Upper lobe of right lung (tissue), 1 donor: ENCODE results near the gene SLC10A7. TPM values are rescaled to one million over a fixed set of nuclear protein-coding genes. Genes with fewer than 3 reads are reported as not detected.
A peak's percentile ranks its signal among the peaks of the same experiment; 100 is the strongest.

Experiments
- ATAC-seq: fragments of 200-7000 bp; cut with Tn5 transposase; one replicate; pipeline ENCODE4 v1.9.1; 2020; ENCODE audit warnings: mild to moderate bottlenecking, moderate library complexity
- DNase-seq: peaks from one replicate; pipeline ENCODE4 v3.0.0-alpha.2; 2020
- H3K27ac ChIP-seq: fragments of 200-600 bp; one replicate; pipeline ENCODE4 v1.8.0; 2022
- H3K27me3 ChIP-seq: fragments of 200-600 bp; one replicate; pipeline ENCODE4 v1.8.0; 2022; ENCODE audit warnings: mild to moderate bottlenecking
- H3K36me3 ChIP-seq: fragments of 200-600 bp; one replicate; pipeline ENCODE4 v1.8.0; 2022
- H3K4me1 ChIP-seq: fragments of 200-600 bp; one replicate; pipeline ENCODE4 v1.8.0; 2022
- H3K4me3 ChIP-seq: fragments of 200-600 bp; one replicate; pipeline ENCODE4 v1.8.0; 2022; ENCODE audit warnings: mild to moderate bottlenecking
- H3K9me3 ChIP-seq: fragments of 200-600 bp; one replicate; pipeline ENCODE4 v1.8.0; 2022
- CTCF ChIP-seq: fragments of 200-600 bp; IDR thresholded peaks from one replicate; pipeline ENCODE4 v1.8.0; 2022; ENCODE audit warnings: antibody characterized with exemption
- intact Hi-C: fragments of 100-400 bp; cut with DNase I; formaldehyde crosslinking; loops from one replicate; pipeline ENCODE4 v1.11.0; 2022
- total RNA-seq: library from RNA; stranded (reverse); fragmentation: NEBNext Ultra II Directional; extraction: Animal tissue kit (Norgen Biotek cat#: 25700); gene quantifications from one replicate; pipeline ENCODE4 v1.2.1, GENCODE V29; 2021
- donor health status: DM: no; HTN: yes; CAD: no; lungs with severe emphysema.

SLC10A7 gene
- total RNA-seq, 1 donor from 2014 or later: 19.3 TPM

GRCh38 chr4:146236216-146236615 lies 285.5 kb downstream of the SLC10A7 start:
- Histone ChIP-seq H3K9me3 (no peaks in the 10 kb centered on the region), H3K4me1 (peaks cover 3% of the 10 kb centered on the region), H3K4me3 (no peak overlapping the region), H3K36me3 (no peaks in the 10 kb centered on the region), H3K27me3 (no peaks in the 10 kb centered on the region), H3K27ac (no peak overlapping the region)
- ATAC-seq (no peak), DNase-seq (no peak)
- TF ChIP-seq CTCF: no peak
- intact Hi-C loops: no loop called here

- peak overlapping the region; percentile 49 for H3K27ac ChIP-seq
- H3K4me3 ChIP-seq: no peak overlapping the region
- no peaks in the 10 kb centered on the region for H3K27me3 ChIP-seq
- no peak for TF ChIP-seq CTCF
- no peaks in the 10 kb centered on the region for H3K4me1 ChIP-seq
- DNase-seq: no peak
- H3K36me3 ChIP-seq: no peaks in the 10 kb centered on the region
- H3K9me3 ChIP-seq: no peaks in the 10 kb centered on the region
- intact Hi-C loops: no loop called here
- peak; percentile 80 for ATAC-seq
Measured at GRCh38 chr4:146235654-146236177, 286.0 kb downstream of the SLC10A7 start.

GRCh38 chr4:146232131-146232722 lies 289.5 kb downstream of the SLC10A7 start:
- no peak for DNase-seq
- H3K9me3 ChIP-seq: no peaks in the 10 kb centered on the region
- H3K27ac ChIP-seq: no peak overlapping the region
- no peaks in the 10 kb centered on the region for H3K27me3 ChIP-seq
- no peaks in the 10 kb centered on the region for H3K4me1 ChIP-seq
- intact Hi-C loops: no loop called here
- no peak overlapping the region for H3K4me3 ChIP-seq
- no peaks in the 10 kb centered on the region for H3K36me3 ChIP-seq
- no peak for TF ChIP-seq CTCF
- peak; percentile 32 for ATAC-seq

- DNase-seq (no peak), ATAC-seq (no peak)
- Histone ChIP-seq H3K36me3 (no peaks in the 10 kb centered on the region), H3K27me3 (no peaks in the 10 kb centered on the region), H3K9me3 (no peaks in the 10 kb centered on the region), H3K27ac (no peak overlapping the region), H3K4me3 (no peak overlapping the region), H3K4me1 (no peaks in the 10 kb centered on the region)
- intact Hi-C loops: no loop called here
- TF ChIP-seq CTCF: no peak
Measured at GRCh38 chr4:146229406-146229805, 292.3 kb downstream of the SLC10A7 start.

- ATAC-seq: no peak
- Histone ChIP-seq H3K9me3 (no peaks in the 10 kb centered on the region), H3K36me3 (no peaks in the 10 kb centered on the region), H3K27ac (peak overlapping the region; percentile 4), H3K27me3 (no peaks in the 10 kb centered on the region), H3K4me3 (no peak overlapping the region), H3K4me1 (no peaks in the 10 kb centered on the region)
- no peak for TF ChIP-seq CTCF
- no peak for DNase-seq
- intact Hi-C loops: no loop called here
Measured at GRCh38 chr4:146224326-146224966, 297.3 kb downstream of the SLC10A7 start.
